COR-L47 (cell line): ENCODE data around the gene CRTC3.
"Not testable (repeated sequence)": the region's sequence is repeated elsewhere in the genome, so short reads cannot be mapped to it uniquely, and the experiment has no call there.

Experiments
- DNase-seq: peaks from one replicate; lab custom pipeline; 2025; lab: John Stamatoyannopoulos, UW

CRTC3 gene, protein sequence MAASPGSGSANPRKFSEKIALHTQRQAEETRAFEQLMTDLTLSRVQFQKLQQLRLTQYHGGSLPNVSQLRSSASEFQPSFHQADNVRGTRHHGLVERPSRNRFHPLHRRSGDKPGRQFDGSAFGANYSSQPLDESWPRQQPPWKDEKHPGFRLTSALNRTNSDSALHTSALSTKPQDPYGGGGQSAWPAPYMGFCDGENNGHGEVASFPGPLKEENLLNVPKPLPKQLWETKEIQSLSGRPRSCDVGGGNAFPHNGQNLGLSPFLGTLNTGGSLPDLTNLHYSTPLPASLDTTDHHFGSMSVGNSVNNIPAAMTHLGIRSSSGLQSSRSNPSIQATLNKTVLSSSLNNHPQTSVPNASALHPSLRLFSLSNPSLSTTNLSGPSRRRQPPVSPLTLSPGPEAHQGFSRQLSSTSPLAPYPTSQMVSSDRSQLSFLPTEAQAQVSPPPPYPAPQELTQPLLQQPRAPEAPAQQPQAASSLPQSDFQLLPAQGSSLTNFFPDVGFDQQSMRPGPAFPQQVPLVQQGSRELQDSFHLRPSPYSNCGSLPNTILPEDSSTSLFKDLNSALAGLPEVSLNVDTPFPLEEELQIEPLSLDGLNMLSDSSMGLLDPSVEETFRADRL

DNA sequence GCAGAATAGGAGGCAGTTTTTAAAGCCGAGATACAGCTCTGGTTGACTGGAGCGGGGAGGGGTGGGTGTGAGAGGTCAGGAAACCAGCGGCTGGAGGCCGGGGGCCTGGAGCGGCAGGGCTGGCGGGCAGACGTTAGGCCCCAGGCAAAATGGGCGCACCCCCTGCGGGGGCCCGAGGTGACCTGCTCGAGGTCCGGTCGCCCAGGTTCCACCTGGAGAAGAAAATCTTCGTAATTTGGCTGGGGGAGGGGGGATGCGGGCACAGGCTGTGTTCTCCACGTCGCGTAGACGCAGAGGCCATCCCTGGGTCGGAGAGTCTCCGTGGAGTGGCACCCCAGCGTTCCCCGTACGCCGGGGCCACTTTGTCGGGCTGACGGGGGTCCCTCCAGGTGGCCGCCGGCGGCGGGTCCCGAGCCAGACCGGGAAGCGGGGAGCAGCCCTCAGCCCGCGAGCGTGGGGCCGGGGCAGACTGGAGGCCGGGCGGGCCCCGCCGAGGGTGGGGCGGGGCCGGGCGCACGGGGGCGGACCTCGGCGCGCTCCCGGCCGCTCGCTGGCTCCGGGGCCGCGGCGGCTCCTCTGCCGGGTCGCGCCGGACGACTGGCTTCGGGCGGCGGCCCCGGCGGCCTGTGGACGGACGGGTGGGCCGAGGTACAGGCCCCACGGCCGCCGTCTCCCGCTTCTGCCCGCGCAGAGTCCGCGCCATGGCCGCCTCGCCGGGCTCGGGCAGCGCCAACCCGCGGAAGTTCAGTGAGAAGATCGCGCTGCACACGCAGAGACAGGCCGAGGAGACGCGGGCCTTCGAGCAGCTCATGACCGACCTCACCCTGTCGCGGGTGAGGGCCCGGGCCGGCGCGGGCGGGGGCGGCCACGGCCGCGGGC, at the start of gene CRTC3:
TSS of gene CRTC3 (plus strand) at position 553 of the 879 bp plus-strand sequence. CDS start at position 702, 149 bp downstream.
- peak; percentile 13 for DNase-seq

DNA sequence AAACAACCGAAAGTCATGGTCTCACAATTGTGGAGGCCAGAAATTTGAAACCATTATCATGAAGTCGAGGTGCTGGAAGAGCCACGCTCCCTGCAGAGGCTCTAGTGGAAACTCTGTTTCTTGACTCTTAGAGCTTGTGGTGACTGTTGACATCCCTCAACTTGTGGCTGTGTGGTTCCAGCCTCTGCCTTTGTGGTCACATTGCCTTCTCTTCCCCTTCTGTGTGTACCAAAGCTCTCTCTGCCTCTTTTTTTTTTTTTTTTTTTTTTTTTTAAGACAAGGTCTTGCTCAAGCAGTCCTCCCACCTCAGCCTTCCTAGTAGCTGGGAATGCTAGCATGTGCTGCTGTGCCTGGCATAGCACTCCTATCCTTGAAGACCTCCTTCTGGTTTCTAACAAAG, 48.7 kb upstream of the CRTC3 start:
- no peak for DNase-seq

DNA sequence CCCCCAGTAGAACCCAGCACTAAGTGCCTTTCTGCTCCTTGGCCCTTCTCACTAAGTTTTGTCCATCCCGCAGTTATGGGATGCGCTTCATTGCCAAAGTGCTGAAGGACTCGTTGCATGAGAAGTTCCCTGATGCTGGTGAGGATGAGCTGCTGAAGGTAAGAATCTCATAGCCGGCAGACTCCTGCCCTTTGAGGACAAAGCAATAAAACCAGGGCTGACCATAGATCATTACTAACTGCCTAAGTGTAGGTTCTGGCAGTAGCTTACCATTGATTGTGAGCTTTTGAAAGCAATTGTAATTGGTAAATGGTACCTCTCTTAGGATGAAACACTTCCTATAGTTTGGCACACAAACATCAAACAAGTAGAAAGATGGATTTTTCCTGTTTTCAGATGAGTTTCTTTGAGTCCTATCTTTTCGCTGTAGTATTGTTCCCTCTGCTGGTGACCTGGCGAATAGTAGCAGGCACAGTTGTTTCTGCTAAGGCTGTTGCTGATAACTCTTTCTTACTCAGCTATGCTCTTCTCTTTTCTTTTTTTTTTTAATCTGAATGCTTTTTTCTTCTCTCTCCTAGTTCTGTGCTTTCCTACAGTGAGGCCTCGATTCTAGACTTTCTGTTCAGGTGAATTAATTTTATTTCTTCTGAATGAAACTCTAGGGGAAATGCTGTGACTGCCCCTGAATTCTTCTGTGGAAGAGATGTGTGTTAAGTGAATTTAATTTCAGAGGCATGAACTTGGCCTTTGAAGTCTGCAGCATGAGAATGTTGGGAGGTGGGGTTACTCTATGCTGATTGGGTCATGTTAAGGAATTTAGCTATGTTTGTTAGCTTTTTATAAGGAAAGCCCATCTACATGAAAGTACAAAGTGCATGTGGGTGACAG, 47.4 kb upstream of the CRTC3 start:
- no peak for DNase-seq

DNA sequence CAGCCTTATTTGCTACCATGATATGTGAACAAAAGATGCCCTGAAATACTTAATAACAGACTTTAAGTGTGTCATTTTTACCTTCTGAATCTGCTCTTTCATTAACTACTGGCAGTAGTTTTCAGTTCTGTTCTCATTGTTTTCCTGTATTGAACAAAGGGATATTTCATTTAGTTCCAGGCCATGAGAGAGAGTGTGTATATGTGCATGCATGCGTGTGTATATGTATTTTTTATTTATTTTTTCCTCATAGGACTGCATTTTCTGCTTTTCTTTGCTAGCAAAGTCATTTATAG, 46.8 kb upstream of the CRTC3 start:
- no peak for DNase-seq

DNA sequence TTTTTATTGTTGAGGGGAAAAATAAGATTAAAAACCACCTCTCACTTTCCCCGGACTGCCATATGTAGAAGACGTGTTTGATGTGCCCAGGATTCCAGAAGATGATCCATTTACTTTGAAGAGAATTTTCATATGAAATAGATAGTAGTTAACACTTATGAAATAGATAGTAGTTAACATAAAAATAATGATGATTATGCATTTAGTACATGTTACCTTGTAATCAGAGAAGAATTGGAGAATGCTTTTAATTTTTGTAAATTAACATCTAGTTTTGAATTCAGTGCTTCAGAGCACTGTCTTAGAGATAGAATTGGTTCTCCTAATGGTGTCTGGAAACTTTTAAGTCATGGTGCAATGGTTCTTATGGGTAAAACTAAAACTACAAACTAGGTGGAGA, 46.1 kb upstream of the CRTC3 start:
- DNase-seq = no peak

DNA sequence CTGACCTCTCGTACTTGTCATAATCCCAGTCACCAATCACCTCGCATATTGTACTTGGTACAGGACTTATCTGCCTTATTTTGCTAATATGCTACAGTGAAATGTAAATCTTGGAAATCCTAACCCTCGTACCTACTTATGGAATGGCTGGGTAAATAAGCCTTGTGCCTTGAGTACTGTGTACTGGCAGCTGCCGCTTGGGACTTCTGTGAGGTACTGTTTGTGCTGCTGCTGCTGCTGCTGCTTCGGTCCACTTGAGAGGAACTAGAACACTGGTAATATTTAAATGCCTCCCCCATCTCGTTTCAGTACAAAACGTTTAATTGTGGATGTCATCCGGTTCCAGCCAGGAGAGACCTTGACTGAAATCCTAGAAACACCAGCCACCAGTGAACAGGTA, 42.5 kb upstream of the CRTC3 start:
- no peak for DNase-seq

DNA sequence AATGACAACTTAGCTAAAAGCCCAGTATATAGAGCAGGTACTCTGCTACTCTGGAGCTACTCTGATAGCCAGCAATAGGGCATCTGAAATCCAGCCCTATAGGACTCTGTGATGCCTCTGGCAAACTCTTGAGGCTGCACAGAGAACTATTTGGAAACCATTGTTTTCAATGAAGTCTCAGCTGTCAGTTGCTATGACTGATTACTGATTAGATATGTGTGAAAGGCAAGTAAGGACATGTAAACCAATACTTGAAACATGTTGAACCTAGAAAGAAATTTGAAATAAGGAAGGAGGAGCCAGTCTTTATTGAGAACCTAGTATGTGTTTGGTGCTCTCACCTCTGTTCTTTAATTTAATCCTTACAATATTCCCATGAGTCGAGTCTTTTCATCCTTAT, 40.2 kb upstream of the CRTC3 start:
- no peak for DNase-seq

DNA sequence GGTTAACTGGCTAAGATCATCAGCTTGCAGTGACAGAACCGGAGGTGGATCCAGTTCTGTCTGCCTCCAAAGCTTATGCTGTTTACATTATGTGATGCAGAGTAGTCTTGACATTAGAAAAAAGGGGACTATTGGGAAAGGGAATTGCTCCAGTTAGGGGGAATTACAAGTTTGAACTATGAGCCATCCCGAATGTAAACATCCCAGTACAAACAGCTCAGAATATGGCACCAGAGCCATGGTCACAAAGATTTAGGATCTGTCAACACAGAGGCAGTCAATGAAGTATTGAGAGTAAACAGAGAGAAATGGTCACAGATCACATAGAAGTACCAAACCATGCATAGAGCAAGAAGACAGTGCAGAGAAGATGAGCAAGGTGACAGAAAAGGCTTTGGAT, 39.8 kb upstream of the CRTC3 start:
- no peak for DNase-seq

DNA sequence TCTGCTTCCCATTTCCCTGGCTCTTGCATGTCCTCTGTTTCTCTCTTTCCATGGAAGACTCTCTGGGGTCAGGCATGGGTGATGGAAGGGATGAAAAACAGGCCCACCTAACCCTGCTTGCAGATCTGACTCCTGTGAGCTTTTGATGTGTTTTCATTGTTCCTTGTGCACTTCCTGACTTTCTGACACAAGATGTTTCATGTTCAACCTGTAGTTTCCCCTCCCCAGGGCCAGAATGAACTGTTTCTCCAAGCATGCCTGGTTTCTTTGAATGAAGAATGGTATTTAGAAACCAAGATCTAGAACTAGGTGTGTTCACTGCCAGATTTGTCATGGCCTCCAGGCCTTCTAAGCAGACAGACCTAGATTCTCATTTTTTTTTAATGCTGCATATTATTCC, 36.1 kb upstream of the CRTC3 start:
- DNase-seq = no peak

DNA sequence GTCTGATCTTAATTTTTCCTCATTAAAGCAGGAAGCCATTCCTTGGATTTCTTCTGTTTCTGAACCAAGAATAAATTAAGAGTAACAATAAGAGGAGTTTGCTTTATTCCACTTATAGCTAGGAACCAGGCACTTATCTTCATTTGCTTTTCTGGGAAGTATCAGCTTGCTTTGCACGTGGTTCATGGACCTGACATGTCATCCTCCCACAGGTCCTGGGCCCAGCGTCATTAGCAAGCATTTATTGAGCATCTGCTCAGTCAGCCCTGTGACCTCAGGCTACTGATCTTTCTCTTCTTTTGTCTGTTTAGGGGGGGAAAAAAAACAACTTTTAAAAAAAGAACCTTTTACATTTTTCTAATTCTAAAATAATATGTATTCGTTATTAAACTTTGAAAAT, 34.7 kb upstream of the CRTC3 start:
- no peak for DNase-seq

DNA sequence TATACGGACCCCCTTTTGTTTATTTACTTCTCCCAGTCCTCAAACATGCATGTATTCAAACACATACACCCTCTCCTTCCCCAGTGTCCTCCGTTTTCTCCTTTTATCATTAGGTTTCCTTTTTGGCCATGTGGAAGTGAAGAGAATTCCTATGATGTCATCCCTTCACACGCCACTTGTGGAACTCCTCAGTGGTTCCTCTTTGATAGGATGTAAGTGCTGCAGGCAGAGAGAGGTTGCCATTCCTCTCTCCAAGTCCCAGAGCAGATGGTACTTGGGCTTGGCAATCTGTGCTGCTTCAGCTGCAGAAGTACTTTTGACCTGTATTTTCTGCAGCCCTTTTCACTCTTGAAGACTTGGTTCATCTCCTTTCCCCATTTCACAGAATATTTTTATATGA, 32.9 kb upstream of the CRTC3 start:
- no peak for DNase-seq

DNA sequence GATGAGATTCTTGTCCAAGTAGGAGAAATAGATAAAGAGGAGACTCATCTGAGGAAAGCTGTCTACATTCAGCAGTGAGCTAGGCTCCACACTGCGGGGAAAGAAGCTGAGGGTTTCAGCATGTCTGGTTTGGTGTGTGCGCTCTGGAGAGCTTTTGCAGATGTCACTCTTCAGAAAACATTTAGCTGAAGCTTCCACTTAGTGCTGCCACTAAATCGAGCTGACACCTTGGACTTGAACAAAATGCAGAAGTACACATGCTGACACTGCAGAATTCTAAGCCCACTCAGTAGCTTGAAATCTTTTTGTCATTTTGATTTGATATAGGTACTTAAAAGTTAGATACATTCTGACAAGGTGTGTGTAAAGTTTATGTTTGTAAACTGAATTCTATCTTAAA, 32.3 kb upstream of the CRTC3 start:
- DNase-seq = no peak

DNA sequence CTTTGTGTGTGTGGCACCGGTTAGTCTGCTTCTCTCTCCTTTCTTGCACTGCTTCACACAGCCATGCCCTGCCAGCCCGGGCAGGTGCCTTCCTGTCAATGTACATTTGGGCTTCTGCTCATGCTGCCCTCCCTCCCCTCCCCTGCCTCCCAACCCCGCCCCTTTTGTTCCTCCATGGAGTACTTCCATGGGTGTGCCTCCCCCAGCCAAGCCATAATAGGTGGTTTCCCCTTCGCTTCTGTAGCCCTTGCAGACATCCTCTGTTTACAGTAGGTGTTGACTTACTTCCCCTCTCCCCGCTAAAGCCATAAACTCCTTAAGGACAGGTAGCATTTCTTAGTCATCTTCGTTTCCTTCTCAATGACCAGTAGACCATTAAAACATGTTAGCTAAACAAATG, 31.8 kb upstream of the CRTC3 start:
- peak; percentile 49 for DNase-seq

DNA sequence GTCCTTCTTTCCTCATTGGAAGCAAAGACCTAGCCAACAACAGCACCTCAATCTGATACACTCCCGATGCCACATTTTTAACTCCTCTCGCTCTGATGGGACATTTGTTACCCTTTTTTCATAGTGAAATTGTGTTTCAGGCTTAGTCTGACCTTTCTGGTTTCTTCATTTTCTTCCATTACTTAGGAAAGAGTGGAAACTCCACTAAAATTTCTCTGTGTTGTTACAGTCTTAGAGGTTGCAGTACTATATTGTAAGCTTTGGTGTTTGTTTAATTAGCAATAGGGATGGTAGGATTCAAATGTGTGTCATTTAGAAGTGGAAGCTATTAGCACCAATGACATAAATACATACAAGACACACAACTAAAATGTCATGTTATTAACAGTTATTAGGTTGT, 29.6 kb upstream of the CRTC3 start:
- DNase-seq = no peak

DNA sequence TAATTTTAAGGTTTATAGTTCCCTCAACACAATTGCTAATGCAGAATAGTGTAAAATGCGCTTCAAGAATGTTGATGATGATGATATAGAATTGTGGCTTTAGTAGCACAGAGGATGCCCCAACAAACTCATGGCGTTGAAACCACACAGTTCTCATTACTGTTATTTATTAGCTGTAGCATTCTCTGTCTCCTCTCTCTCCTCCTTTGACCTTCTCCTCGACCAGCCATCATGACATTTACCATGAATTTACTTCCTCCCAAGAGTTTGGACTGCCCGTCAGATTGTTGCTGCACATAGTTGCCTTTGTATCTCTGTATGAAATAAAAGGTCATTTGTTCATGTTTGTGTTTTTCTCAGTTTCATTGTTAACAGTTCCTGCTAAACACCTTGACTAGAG, 27.8 kb upstream of the CRTC3 start:
- no peak for DNase-seq

DNA sequence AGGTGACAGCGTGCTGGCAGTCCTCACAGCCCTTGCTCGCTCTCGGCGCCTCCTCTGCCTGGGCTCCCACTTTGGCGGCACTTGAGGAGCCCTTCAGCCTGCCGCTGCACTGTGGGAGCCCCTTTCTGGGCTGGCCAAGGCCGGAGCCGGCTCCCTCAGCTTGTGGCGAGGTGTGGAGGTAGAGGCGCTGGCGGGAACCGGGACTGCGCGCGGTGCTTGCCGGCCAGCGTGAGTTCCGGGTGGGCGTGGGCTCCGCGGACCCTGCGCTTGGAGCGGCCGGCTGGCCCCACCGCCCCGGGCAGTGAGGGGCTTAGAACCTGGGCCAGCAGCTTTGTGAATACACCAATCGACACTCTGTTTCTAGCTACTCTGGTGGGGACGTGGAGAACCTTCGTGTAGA, 18.9 kb upstream of the CRTC3 start:
- DNase-seq = not testable (repeated sequence)

DNA sequence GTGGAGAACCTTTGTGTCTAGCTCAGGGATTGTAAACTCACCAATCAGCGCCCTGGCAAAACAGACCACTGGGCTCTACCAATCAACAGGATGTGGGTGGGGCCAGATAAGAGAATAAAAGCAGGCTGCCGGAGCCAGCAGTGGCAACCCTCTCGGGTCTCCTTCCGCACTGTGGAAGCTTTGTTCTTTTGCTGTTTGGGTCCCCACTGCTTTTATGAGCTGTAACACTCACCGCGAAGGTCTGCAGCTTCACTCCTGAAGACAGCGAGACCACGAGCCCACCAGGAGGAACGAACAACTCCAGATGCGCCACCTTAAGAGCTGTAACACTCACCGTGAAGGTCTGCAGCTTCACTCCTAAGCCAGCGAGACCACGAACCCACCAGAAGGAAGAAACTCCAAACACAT, 18.5 kb upstream of the CRTC3 start:
- DNase-seq = not testable (repeated sequence)

DNA sequence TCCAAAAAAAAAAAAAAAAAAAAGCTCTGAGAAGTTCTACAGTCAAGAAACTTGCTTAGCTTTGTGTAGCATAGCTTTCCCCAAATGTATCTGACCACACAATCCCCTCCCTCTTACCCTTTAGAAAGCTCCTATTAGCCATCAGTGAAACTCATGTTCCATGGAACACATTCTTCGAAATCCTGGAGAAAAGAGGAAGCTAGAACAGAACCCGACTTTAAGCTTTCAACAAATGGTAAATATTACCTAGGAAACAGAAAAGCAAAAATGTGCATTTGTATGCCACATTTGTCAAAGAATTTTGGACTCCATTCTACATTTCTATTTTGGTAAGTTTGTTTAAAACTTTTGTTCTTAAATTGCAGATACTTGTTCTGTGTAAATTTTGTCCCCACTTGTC, 17.4 kb upstream of the CRTC3 start:
- no peak for DNase-seq

DNA sequence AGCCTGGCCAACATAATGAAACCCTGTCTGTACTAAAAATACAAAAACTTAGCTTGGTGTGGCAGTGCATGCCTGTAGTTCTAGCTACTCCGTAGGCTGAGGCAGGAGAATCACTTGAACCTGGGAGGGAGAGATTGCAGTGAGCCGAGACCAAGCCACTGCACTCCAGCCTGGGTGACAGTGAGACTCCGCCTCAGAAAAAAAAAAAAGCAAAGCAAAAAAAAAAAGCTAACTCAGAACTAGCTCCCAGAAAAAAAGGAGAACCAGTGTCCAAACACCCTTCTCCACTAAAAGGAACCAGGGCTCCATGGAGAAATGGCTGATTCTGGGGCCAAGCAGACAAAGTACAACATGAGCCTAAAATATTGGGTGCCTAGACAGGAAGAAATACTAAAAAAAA, 16.7 kb upstream of the CRTC3 start:
- DNase-seq = no peak

DNA sequence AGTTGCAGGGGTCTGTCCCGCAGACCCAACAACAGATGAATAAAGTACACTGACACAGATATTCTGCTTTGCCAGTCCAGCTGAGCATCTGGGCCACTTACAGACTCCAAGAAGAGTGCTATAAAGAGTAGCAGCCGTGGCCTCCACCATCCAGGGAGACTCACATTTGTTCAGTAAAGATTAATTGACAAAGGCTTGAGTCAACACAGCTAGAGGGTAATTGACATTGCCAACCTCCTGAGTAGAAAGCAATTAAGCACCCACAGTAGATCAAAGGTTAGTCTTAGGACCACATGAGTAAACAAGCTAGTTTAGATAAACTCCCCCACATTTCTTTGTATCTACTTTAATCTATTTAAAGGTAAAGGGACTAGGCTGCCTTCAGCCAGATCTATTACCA, 16.3 kb upstream of the CRTC3 start:
- DNase-seq = no peak

DNA sequence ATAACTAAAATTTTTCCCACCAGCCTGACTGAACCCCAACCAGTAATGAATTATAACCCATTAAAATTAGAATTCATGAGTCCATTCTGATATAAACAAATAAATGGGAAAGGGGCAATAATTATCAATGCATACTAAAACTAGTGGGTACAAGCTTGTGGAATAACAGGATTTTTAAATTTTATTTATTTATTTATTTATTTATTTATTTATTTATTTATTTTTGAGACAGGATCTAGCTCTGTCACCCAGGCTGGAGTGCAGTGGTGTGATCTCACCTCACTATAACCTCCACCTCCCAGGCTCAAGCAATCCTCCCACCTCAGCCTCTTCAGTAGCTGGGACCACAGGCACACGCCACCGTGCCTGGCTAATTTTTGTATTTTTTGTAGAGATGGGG, 15.8 kb upstream of the CRTC3 start:
- DNase-seq = not testable (repeated sequence)

DNA sequence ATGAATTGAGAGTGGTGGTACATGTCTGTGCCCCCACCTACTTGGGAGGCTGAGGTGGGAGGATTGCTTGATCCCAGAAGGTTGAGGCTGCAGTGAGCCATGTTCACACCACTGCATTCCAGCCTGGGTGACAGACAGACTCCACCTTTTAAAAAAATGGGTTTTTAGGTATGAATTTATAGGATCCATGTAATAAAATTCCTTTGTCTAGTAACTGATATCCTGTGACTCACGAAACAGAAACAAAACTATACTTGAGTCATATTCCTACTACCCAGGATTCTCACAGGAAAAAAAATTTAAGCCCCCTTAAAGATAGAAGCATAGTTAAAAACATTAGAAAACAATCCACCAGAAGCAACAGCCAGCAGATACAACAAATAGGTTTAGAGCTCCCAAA, 10.0 kb upstream of the CRTC3 start:
- no peak for DNase-seq
